Activated CD4-positive, alpha-beta memory T cell treated with anti-CD3 and anti-CD28 coated beads for 36 hours (primary cell): ENCODE measurements around the gene CNTN5. TPM values are rescaled to one million over a fixed set of nuclear protein-coding genes. Genes with fewer than 3 reads are reported as not detected.

Source experiments
- CTCF ChIA-PET: fragments of 350-600 bp; sonication (Branson Sonifier 250); formaldehyde crosslinking; loops from one replicate; lab custom pipeline; 2021; ENCODE audit warnings: antibody characterized with exemption, inconsistent platforms; lab: Charles Lee
- POLR2A ChIA-PET: fragments of 350-600 bp; sonication (Branson Sonifier 250); formaldehyde crosslinking; loops from one replicate; lab custom pipeline; 2021; ENCODE audit warnings: antibody characterized with exemption; lab: Charles Lee
- DNase-seq: peaks from one replicate; pipeline ENCODE4 v3.0.0-alpha.2; 2020
- H3K27ac Mint-ChIP-seq: one replicate; pipeline ENCODE4 v1.8.0; 2021; ENCODE audit warnings: mixed read lengths
- H3K27me3 Mint-ChIP-seq: one replicate; pipeline ENCODE4 v1.8.0; 2021; ENCODE audit warnings: mixed read lengths
- H3K36me3 Mint-ChIP-seq: one replicate; pipeline ENCODE4 v1.8.0; 2021; ENCODE audit warnings: mixed read lengths
- H3K4me1 Mint-ChIP-seq: one replicate; pipeline ENCODE4 v1.8.0; 2021; ENCODE audit warnings: low read depth, mixed read lengths
- H3K4me3 Mint-ChIP-seq: one replicate; pipeline ENCODE4 v1.8.0; 2021; ENCODE audit warnings: mild to moderate bottlenecking, mixed read lengths
- H3K9me3 Mint-ChIP-seq: one replicate; pipeline ENCODE4 v1.8.0; 2021; ENCODE audit warnings: mixed read lengths
- intact Hi-C: fragments of 100-400 bp; cut with micrococcal nuclease; formaldehyde crosslinking; loops from one replicate; pipeline ENCODE4 v1.15.1; 2023
- total RNA-seq, 2 experiments: library from RNA; stranded (reverse); gene quantifications; one replicate each; pipeline ENCODE4 v1.2.3, GENCODE V29; 2021

Gene CNTN5
- total RNA-seq, 2 experiments from 2014 or later = not detected

- intact Hi-C loops = no loop called here
- ChIA-PET POLR2A (no interaction called here), CTCF (no interaction called here)
- H3K9me3 Mint-ChIP-seq = peaks cover 14% of the 10 kb centered on the region
- no peak overlapping the region for H3K27ac Mint-ChIP-seq
- H3K36me3 Mint-ChIP-seq = no peaks in the 10 kb centered on the region
- H3K4me1 Mint-ChIP-seq = no peaks in the 10 kb centered on the region
- DNase-seq = no peak
- H3K4me3 Mint-ChIP-seq = no peak overlapping the region
- no peaks in the 10 kb centered on the region for H3K27me3 Mint-ChIP-seq
These were observed 1171.4 kb downstream of the CNTN5 start for GRCh38 chr11:100192181-100192580.

GRCh38 chr11:100203789-100204188 is 1183.0 kb downstream of the CNTN5 start:
- H3K4me1 Mint-ChIP-seq = no peaks in the 10 kb centered on the region
- DNase-seq = no peak
- ChIA-PET POLR2A (no interaction called here), CTCF (no interaction called here)
- H3K4me3 Mint-ChIP-seq = no peak overlapping the region
- H3K27ac Mint-ChIP-seq = no peak overlapping the region
- H3K27me3 Mint-ChIP-seq = no peaks in the 10 kb centered on the region
- intact Hi-C loops = no loop called here
- H3K9me3 Mint-ChIP-seq = peaks cover 8% of the 10 kb centered on the region
- no peaks in the 10 kb centered on the region for H3K36me3 Mint-ChIP-seq

GRCh38 chr11:100205926-100206325 is 1185.2 kb downstream of the CNTN5 start:
- no peaks in the 10 kb centered on the region for H3K4me1 Mint-ChIP-seq
- intact Hi-C loops = no loop called here
- peaks cover 11% of the 10 kb centered on the region for H3K9me3 Mint-ChIP-seq
- no peaks in the 10 kb centered on the region for H3K36me3 Mint-ChIP-seq
- no peak overlapping the region for H3K27ac Mint-ChIP-seq
- POLR2A ChIA-PET = no interaction called here
- DNase-seq = no peak
- H3K4me3 Mint-ChIP-seq = no peak overlapping the region
- H3K27me3 Mint-ChIP-seq = no peaks in the 10 kb centered on the region
- CTCF ChIA-PET = no interaction called here

DNA sequence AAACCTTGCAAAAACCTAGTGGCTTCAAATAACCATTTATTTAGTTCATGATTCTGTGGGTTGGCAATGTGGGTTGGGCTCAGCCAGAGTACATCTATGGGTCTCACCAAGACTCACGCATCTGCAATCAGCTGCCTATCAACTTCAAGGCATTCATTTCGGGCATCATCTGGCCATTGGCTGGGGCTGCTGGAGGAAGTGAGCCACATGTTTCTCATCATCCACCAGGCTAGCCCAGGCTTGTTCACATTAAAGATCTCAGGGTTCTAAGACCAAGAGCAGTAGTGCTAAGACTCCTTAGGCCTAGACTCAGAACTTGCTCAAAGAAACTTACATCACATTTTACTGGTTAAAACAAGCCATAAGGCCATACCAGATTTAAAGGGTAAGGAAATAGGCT is 1187.5 kb downstream of the CNTN5 start:
- H3K4me1 Mint-ChIP-seq = no peaks in the 10 kb centered on the region
- intact Hi-C loops = no loop called here
- no peaks in the 10 kb centered on the region for H3K36me3 Mint-ChIP-seq
- POLR2A ChIA-PET = no interaction called here
- no peak overlapping the region for H3K4me3 Mint-ChIP-seq
- no peaks in the 10 kb centered on the region for H3K27me3 Mint-ChIP-seq
- H3K9me3 Mint-ChIP-seq = peaks cover 11% of the 10 kb centered on the region
- CTCF ChIA-PET = no interaction called here
- H3K27ac Mint-ChIP-seq = no peak overlapping the region
- no peak for DNase-seq

GRCh38 chr11:100214791-100215190 is 1194.0 kb downstream of the CNTN5 start:
- Mint-ChIP-seq H3K36me3 (no peaks in the 10 kb centered on the region), H3K4me3 (no peak overlapping the region), H3K4me1 (no peaks in the 10 kb centered on the region), H3K27me3 (no peaks in the 10 kb centered on the region), H3K27ac (no peak overlapping the region), H3K9me3 (peaks cover 26% of the 10 kb centered on the region)
- intact Hi-C loops = no loop called here
- POLR2A ChIA-PET = no interaction called here
- DNase-seq = no peak
- CTCF ChIA-PET = no interaction called here

DNA sequence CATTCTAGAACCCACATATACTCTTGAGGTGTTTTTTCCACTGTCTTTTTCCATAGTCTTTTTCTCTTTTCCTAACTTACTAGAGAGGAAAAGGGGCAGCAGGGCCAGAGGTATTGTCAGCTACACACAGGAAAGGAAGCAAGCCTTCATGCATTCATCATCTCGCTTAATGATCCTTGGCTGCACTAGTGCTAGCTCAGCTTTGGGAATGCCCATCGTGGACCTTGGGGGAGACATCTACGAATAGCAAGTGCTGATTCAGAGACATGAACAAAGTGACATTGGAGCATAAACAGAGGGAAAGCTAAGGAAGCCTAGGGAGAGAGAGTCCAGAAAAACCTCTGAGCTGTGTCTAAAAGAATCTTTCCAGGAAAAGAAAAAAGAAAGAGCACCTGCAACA is 1200.1 kb downstream of the CNTN5 start:
- ChIA-PET CTCF (no interaction called here), POLR2A (no interaction called here)
- DNase-seq = no peak
- H3K36me3 Mint-ChIP-seq = no peaks in the 10 kb centered on the region
- H3K4me3 Mint-ChIP-seq = no peak overlapping the region
- no peaks in the 10 kb centered on the region for H3K27me3 Mint-ChIP-seq
- intact Hi-C loops = no loop called here
- H3K9me3 Mint-ChIP-seq = peaks cover 28% of the 10 kb centered on the region
- no peaks in the 10 kb centered on the region for H3K4me1 Mint-ChIP-seq
- no peak overlapping the region for H3K27ac Mint-ChIP-seq

DNA sequence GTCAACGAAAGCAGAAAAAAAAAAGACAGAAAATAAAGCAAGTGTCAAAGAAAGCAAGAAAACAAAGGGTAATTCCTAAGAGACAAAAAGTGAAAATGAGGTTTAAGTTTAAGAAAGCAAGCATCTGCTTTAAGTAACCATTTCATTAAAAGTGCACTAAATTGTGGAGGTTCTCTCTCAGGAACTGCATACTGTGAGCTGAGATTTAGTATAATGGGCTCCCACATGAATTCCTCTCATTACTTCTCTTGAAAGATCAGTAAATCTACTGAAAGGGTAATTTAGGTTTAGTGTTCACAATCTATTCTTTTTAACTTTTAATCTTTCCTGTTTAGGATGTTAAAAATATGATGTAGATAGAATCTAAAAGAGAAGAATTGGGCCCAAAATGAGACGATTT is 1201.0 kb downstream of the CNTN5 start:
- DNase-seq = no peak
- intact Hi-C loops = no loop called here
- peaks cover 24% of the 10 kb centered on the region for H3K9me3 Mint-ChIP-seq
- ChIA-PET CTCF (no interaction called here), POLR2A (no interaction called here)
- H3K4me3 Mint-ChIP-seq = no peak overlapping the region
- no peaks in the 10 kb centered on the region for H3K27me3 Mint-ChIP-seq
- H3K36me3 Mint-ChIP-seq = no peaks in the 10 kb centered on the region
- no peak overlapping the region for H3K27ac Mint-ChIP-seq
- H3K4me1 Mint-ChIP-seq = no peaks in the 10 kb centered on the region

DNA sequence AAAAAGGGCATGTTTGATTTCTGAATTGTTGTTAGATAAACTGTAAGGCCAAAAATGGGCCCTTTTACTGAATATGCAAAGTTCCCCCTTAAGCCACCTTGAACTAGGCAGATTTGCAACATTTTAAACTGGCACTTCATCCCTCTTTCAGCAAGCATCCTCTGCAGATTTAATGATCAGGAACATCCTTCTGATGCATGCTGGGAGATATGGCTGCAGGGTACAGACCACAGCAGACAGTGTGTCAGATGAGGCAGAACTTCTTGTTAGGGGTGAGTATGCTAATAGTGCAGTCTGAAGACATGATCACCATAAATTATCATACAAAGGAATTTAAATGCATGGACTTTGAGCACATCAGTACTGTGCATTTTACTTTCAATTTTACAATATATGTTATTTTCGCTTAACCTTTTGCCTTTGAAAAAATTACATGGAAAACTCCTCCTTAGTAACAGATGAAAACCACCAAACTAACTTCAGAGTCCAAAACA is 1203.8 kb downstream of the CNTN5 start:
- no peaks in the 10 kb centered on the region for H3K27me3 Mint-ChIP-seq
- CTCF ChIA-PET = no interaction called here
- POLR2A ChIA-PET = no interaction called here
- intact Hi-C loops = no loop called here
- no peak overlapping the region for H3K27ac Mint-ChIP-seq
- no peaks in the 10 kb centered on the region for H3K36me3 Mint-ChIP-seq
- DNase-seq = no peak
- no peak overlapping the region for H3K4me3 Mint-ChIP-seq
- H3K9me3 Mint-ChIP-seq = peaks cover 16% of the 10 kb centered on the region
- no peaks in the 10 kb centered on the region for H3K4me1 Mint-ChIP-seq

- no peaks in the 10 kb centered on the region for H3K27me3 Mint-ChIP-seq
- no peak overlapping the region for H3K27ac Mint-ChIP-seq
- no peak for DNase-seq
- intact Hi-C loops = no loop called here
- no peak overlapping the region for H3K4me3 Mint-ChIP-seq
- ChIA-PET CTCF (no interaction called here), POLR2A (no interaction called here)
- no peaks in the 10 kb centered on the region for H3K36me3 Mint-ChIP-seq
- H3K9me3 Mint-ChIP-seq = peaks cover 24% of the 10 kb centered on the region
- H3K4me1 Mint-ChIP-seq = no peaks in the 10 kb centered on the region
These were observed 1208.3 kb downstream of the CNTN5 start for GRCh38 chr11:100229086-100229485.

DNA sequence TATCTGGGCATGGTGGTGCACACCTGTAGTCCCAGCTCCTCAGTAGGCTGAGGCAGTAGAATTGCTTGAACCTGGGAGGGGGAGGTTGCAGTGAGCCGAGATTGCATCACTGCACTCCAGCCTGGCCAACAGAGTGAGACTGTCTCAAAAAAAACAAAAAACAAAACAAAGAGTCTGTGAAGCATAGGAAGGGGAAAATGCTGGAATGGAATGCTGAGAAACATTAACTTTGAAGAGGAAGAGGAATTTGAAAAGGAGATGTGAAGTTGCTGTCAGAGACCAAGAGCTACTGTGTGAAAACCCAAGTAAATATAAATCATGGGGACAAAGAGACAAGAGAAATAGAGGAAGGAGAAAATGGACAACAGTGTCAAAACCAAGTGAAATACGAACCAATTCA is 1211.3 kb downstream of the CNTN5 start:
- DNase-seq = no peak
- Mint-ChIP-seq H3K27ac (no peak overlapping the region), H3K27me3 (no peaks in the 10 kb centered on the region), H3K4me1 (no peaks in the 10 kb centered on the region), H3K4me3 (no peak overlapping the region), H3K36me3 (no peaks in the 10 kb centered on the region), H3K9me3 (peaks cover 38% of the 10 kb centered on the region)
- POLR2A ChIA-PET = no interaction called here
- CTCF ChIA-PET = no interaction called here
- intact Hi-C loops = no loop called here

GRCh38 chr11:100235085-100235484 is 1214.3 kb downstream of the CNTN5 start:
- Mint-ChIP-seq H3K27ac (no peak overlapping the region), H3K9me3 (peaks cover 41% of the 10 kb centered on the region), H3K4me3 (no peak overlapping the region), H3K4me1 (no peaks in the 10 kb centered on the region), H3K36me3 (no peaks in the 10 kb centered on the region), H3K27me3 (no peaks in the 10 kb centered on the region)
- DNase-seq = no peak
- intact Hi-C loops = no loop called here
- ChIA-PET POLR2A (no interaction called here), CTCF (no interaction called here)

DNA sequence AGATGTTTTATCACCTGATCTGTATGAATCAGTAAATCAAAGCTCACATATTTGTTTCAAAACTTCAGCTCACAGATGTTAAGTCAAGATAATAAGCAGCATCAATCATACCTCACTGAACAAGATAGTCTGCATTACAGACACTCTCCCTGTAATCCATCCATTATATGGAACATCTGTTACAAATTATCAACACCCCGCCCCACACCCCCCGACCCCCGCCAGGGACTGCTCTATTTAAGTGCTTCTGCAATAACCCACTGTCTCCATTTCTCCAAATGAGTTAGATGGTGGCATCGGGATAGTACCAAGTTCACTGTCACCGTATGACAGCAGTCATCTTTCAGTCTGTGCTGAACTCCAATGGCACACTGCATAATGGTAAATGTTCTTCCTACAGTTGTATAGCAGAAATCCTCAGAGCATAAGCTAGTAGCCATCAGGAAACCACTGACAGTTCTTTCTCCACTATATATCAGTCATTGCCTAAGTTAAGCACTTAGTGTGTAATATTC is 1219.3 kb downstream of the CNTN5 start:
- no peak for DNase-seq
- H3K9me3 Mint-ChIP-seq = peaks cover 33% of the 10 kb centered on the region
- no peak overlapping the region for H3K27ac Mint-ChIP-seq
- intact Hi-C loops = no loop called here
- no peak overlapping the region for H3K4me3 Mint-ChIP-seq
- ChIA-PET CTCF (no interaction called here), POLR2A (no interaction called here)
- H3K4me1 Mint-ChIP-seq = no peaks in the 10 kb centered on the region
- no peaks in the 10 kb centered on the region for H3K36me3 Mint-ChIP-seq
- no peaks in the 10 kb centered on the region for H3K27me3 Mint-ChIP-seq

- H3K9me3 Mint-ChIP-seq = peaks cover 16% of the 10 kb centered on the region
- ChIA-PET CTCF (no interaction called here), POLR2A (no interaction called here)
- intact Hi-C loops = no loop called here
- no peaks in the 10 kb centered on the region for H3K36me3 Mint-ChIP-seq
- no peaks in the 10 kb centered on the region for H3K4me1 Mint-ChIP-seq
- H3K4me3 Mint-ChIP-seq = no peak overlapping the region
- no peak for DNase-seq
- H3K27ac Mint-ChIP-seq = no peak overlapping the region
- H3K27me3 Mint-ChIP-seq = no peaks in the 10 kb centered on the region
These were observed 1227.0 kb downstream of the CNTN5 start for GRCh38 chr11:100247704-100248103.
